Kidney epithelial cell (primary cell): ENCODE results near the gene FANCM. TPM values are rescaled to one million over a fixed set of nuclear protein-coding genes. Genes with fewer than 3 reads are reported as not detected.

Experiments used
- DNase-seq: peaks from one replicate; pipeline ENCODE4 v3.0.0-alpha.2; 2010; ENCODE audit warnings: low read depth
- H3K27me3 ChIP-seq: 2 replicates; pipeline ENCODE4 v1.6.0; 2011; ENCODE audit warnings: low read length; ENCODE audit not compliant: control insufficient read depth, insufficient read depth
- H3K36me3 ChIP-seq: 2 replicates; pipeline ENCODE4 v1.5.1; 2011; ENCODE audit warnings: low read length; ENCODE audit not compliant: control insufficient read depth, insufficient read depth
- H3K4me3 ChIP-seq: 2 replicates; pipeline ENCODE4 v1.5.1; 2011; ENCODE audit warnings: low read depth, mild to moderate bottlenecking, control low read depth, low read length
- total RNA-seq: library from RNA; depleted of rRNA; stranded (reverse); fragments of >200 nt; gene quantifications from 2 replicates; pipeline ENCODE4 v1.2.3, GENCODE V29; 2015
- TF ChIP-seq, protein P1 (sequence below): IDR thresholded peaks from 2 replicates; pipeline ENCODE4 v1.5.1; 2011; ENCODE audit warnings: mild to moderate bottlenecking, moderate library complexity, low read length, control low read depth, inconsistent platforms; ENCODE audit not compliant: insufficient read depth, poor library complexity, severe bottlenecking

FANCM gene, protein sequence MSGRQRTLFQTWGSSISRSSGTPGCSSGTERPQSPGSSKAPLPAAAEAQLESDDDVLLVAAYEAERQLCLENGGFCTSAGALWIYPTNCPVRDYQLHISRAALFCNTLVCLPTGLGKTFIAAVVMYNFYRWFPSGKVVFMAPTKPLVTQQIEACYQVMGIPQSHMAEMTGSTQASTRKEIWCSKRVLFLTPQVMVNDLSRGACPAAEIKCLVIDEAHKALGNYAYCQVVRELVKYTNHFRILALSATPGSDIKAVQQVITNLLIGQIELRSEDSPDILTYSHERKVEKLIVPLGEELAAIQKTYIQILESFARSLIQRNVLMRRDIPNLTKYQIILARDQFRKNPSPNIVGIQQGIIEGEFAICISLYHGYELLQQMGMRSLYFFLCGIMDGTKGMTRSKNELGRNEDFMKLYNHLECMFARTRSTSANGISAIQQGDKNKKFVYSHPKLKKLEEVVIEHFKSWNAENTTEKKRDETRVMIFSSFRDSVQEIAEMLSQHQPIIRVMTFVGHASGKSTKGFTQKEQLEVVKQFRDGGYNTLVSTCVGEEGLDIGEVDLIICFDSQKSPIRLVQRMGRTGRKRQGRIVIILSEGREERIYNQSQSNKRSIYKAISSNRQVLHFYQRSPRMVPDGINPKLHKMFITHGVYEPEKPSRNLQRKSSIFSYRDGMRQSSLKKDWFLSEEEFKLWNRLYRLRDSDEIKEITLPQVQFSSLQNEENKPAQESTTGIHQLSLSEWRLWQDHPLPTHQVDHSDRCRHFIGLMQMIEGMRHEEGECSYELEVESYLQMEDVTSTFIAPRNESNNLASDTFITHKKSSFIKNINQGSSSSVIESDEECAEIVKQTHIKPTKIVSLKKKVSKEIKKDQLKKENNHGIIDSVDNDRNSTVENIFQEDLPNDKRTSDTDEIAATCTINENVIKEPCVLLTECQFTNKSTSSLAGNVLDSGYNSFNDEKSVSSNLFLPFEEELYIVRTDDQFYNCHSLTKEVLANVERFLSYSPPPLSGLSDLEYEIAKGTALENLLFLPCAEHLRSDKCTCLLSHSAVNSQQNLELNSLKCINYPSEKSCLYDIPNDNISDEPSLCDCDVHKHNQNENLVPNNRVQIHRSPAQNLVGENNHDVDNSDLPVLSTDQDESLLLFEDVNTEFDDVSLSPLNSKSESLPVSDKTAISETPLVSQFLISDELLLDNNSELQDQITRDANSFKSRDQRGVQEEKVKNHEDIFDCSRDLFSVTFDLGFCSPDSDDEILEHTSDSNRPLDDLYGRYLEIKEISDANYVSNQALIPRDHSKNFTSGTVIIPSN (N-terminal part only)
- total RNA-seq: 1.4 and 4.6 TPM in 2 replicates

DNA sequence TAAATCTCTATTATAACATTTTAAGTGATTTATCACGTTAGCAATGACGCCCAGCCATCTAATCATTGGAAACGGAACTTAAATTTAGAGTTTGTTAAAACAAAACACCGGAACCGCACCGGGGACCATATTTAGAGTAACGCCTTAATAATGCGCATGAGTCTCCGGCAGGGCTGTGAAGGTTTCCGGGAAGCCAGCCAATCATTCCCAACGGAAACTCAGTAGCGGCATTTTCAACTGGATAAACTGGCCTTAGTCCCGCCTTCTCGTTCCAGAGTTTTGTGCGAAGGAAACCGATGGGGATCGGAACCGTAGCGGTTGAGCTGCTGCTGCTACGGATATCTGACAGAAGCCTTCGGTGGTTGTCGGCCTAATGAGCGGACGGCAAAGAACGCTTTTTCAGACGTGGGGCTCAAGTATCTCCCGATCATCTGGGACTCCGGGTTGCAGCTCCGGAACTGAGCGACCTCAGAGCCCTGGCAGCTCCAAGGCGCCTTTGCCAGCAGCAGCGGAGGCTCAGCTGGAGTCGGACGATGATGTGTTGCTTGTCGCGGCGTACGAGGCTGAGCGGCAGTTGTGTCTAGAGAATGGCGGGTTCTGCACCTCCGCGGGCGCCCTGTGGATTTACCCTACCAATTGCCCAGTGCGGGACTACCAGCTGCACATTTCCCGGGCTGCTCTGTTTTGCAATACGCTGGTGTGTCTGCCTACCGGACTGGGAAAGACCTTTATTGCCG, at the start of gene FANCM:
Gene FANCM, plus strand, starts transcription at position 272 of the 737 bp plus-strand sequence. Its CDS starts 102 bp downstream, at position 374.
- TF ChIP-seq, protein P1, sequence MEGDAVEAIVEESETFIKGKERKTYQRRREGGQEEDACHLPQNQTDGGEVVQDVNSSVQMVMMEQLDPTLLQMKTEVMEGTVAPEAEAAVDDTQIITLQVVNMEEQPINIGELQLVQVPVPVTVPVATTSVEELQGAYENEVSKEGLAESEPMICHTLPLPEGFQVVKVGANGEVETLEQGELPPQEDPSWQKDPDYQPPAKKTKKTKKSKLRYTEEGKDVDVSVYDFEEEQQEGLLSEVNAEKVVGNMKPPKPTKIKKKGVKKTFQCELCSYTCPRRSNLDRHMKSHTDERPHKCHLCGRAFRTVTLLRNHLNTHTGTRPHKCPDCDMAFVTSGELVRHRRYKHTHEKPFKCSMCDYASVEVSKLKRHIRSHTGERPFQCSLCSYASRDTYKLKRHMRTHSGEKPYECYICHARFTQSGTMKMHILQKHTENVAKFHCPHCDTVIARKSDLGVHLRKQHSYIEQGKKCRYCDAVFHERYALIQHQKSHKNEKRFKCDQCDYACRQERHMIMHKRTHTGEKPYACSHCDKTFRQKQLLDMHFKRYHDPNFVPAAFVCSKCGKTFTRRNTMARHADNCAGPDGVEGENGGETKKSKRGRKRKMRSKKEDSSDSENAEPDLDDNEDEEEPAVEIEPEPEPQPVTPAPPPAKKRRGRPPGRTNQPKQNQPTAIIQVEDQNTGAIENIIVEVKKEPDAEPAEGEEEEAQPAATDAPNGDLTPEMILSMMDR: no peak
- peak; percentile 83 for DNase-seq

DNA sequence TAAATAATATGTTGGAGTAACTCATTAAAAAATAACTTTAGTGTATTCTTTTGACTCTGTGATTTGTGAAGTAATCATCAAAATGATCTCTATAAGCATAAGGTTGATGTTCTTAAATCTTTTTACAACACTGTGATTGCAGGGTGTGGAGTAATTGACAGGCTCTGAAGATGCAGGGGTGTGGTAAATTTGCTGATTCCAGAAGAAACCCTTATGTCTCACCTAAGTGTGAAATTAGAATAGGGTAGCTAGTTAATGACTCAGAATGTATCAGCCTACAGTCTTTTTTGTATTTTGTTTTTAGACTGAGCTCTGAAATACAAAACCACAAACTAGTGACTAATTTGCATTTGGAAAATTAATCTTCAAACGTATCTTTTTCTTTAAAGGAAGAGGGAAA, 45.9 kb upstream of the FANCM start:
- DNase-seq: no peak
- H3K4me3 ChIP-seq: no peak overlapping the region
- no peaks in the 10 kb centered on the region for H3K27me3 ChIP-seq
- TF ChIP-seq, protein P1: no peak
- no peaks in the 10 kb centered on the region for H3K36me3 ChIP-seq

More for the DNA sequence above, at the start of gene FANCM:
- H3K4me3 ChIP-seq: peak within 1 kb of the TSS; percentile 68
- no peaks in the 10 kb centered on the region for H3K27me3 ChIP-seq
- no peaks in the 10 kb centered on the region for H3K36me3 ChIP-seq

DNA sequence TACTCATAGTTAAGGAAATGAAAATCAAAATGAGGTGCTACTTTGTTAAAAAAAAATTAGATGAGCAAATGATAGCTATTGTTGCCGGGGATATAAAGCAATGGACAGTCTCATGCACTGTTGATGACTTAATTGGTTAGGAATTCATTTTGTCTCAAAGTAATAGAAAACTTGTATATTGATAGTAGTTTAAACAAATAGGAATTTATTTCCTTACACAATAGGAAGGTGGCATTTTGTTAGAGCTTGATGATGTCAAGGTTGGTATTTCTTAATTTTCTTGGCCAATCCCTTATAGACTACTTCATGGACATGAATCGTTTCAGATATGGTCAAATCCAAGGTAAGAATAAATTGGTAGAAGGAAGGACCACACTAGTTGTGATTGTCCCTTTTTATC, 44.0 kb upstream of the FANCM start:
- no peak for DNase-seq
- Histone ChIP-seq H3K27me3 (no peaks in the 10 kb centered on the region), H3K36me3 (no peaks in the 10 kb centered on the region), H3K4me3 (no peak overlapping the region)
- TF ChIP-seq, protein P1: no peak

DNA sequence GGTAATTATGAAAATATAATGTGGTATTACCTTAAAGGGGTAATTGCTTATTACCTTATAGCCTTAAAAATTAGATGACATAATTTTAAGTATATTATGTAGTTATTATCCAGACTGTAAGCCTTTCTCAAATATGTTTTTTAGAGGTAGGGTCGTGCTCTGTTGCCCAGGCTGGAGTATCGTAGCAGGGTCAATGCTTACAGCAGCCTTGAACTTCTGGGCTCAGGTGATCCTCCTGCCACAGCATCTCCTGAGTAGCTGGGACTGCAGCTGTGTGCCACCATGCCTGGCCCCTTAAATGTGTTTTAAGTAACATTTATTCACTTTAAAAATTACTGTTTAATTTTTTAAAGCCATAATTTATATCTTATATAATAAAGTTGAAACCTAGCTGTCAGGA, 41.5 kb upstream of the FANCM start:
- TF ChIP-seq, protein P1: no peak
- Histone ChIP-seq H3K36me3 (no peaks in the 10 kb centered on the region), H3K27me3 (no peaks in the 10 kb centered on the region), H3K4me3 (no peak overlapping the region)
- DNase-seq: no peak

DNA sequence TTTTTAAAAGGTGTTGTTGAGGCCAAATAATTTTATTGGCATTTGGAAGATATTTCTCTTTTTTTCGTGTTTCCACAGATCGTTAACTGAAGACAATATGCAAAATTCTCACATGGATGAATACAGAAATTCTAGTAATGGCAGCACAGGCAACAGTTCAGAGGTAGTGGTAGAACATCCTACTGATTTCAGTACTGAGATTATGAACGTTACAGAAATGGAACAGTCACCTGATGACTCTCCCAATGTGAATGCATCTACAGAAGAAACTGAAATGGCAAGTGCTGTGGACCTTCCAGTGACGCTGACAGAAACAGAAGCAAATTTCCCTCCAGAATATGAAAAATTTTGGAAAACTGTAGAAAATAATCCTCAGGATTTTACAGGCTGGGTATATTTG, 40.6 kb upstream of the FANCM start:
- TF ChIP-seq, protein P1: no peak
- Histone ChIP-seq H3K4me3 (no peak overlapping the region), H3K36me3 (no peaks in the 10 kb centered on the region), H3K27me3 (no peaks in the 10 kb centered on the region)
- no peak for DNase-seq
